Skin of body (tissue), 2 donors: ENCODE results near the gene RFTN1. TPM values are rescaled to one million over a fixed set of nuclear protein-coding genes. Genes with fewer than 3 reads are reported as not detected.
"Not testable (repeated sequence)": the region's sequence is repeated elsewhere in the genome, so short reads cannot be mapped to it uniquely, and the experiment has no call there.

Experiments
- DNase-seq: peaks from one replicate; lab custom pipeline; 2025; lab: John Stamatoyannopoulos, UW
- total RNA-seq: library from RNA; depleted of rRNA; stranded (reverse); fragments of >200 nt; gene quantifications from one replicate; pipeline ENCODE4 v1.2.3, GENCODE V29; 2014

RFTN1 gene
- total RNA-seq, 1 donor from 2014 or later: 25.3 TPM

DNA sequence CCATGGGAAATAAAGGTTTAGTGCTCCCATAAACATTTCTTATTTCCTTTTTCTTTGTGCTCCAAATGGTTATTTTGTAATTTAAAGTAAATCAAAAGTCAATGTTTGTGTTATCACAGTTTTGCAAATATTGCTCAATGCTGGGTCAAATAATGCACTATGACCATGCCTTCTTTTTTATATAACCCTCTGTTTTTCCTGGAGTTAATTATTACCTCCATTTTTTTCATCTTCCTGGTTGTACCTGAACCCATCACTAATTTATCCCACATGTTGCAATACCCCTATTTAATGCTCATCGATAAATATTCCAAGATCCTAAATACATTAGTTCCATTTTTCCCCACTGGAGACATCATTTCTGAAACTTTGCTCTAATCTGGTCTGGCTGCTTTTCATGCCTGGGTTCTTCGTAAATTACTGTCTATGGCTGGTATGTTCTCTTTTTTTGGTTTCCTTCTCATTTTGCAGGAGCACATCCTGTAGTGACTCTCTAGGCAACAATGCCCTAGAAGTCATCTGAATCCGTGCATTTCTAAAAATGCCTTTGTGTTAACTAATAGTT is 182.1 kb downstream of the RFTN1 start:
- DNase-seq: no peak

DNA sequence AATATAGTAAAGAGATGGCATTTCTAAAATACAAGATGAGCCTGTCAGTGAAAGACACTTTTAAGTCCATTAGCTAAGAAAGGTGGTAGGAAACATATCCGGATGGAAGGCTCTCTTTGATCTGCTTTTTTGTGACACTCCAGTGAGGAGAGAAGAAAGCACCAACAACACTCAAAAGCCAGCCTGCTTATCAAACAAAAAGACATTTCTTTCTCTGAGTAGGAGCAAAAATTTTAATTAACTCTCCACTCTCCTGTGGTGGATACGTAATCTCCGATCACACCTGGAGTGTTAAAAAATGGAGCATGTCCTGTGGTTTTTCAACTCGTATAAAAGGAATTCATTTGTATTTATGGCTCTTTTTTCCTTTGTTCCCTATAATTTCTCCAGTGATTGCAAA is 183.1 kb downstream of the RFTN1 start:
- DNase-seq: no peak

GRCh38 chr3:16329826-16330129 is 183.7 kb downstream of the RFTN1 start:
- no peak for DNase-seq

GRCh38 chr3:16329036-16329825 is 184.3 kb downstream of the RFTN1 start:
- no peak for DNase-seq

DNA sequence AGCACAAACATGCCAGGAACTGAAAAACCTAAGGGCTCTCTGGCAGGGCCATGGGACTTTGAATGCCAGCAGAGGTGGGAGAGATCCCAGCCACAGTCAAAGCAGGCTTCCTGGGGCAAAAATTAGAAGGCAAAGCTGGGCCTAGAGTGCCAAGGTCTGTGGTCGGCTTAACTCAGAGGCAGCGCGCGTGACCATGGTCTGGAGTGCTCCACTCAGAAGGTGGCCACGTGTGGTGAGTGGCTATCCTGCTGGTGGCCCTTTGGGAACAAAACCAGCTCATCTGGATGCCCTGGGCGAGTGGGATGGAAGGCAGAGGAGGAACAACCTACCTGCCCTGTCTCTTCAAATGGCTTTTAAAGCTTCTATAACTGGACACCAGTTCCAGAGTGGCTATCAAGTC is 185.4 kb downstream of the RFTN1 start:
- no peak for DNase-seq

GRCh38 chr3:16326724-16327349 is 186.7 kb downstream of the RFTN1 start:
- DNase-seq: no peak

DNA sequence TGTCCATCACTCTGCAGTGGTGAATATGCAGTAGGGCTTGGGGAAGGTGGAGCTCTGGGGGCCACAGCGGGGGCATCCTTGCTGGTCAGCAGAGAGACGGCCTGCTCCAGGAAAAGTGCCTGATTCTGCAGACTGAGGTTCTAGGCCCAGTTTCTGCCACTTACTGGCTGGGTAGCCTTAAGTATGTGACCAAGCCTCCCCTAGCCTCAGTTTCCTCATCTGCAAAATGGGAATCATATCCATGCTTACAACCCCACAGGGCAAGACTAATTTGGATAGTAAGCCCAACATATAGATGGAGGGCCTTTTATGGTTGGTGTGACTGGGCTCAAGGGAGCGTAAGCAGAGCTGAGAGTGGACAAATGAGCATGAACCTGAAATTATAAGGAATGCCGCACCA is 187.6 kb downstream of the RFTN1 start:
- DNase-seq: no peak

- no peak for DNase-seq
Observed at GRCh38 chr3:16323737-16324136, 189.8 kb downstream of the RFTN1 start.

DNA sequence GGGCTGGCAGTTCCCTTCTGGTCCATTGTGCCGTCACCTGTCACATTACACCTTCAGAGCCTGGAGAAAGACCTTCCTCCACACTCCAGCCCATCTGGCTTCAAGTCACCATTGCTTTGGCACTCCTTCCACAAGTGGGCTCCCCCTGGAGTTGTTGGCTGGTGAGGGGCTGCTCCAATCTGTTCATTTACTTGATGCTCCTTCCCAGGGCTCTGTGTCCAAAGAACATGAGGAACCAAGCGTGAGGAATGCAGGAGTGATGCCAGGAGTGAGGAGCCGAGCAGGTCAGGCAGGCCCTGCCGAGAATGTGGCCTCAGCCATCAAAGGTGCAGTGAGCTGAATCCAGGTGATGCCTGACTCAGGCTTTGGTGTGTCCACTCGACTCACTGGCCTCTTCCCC is 191.3 kb downstream of the RFTN1 start:
- DNase-seq: no peak

GRCh38 chr3:16320711-16321110 is 192.8 kb downstream of the RFTN1 start:
- DNase-seq: no peak

DNA sequence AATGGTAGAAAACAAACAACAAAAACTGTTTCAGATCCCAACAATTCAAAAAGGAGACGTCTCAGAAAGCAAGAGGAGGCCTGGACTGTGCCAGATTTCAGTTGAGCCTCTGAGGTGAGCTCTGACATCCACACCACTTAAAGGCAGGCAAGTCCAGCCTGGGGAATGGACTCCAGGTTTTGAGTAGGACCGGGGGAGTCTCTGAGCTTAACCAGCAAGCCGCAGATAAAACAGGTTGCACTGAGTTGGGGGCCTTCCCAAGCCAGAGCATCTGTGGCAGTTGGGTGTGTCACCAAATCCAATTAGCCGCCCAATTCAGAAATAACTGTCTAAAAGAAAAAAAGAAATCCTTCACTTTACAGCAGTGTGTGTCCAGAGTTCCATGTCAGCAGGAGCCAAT is 193.8 kb downstream of the RFTN1 start:
- no peak for DNase-seq

GRCh38 chr3:16319307-16319706 is 194.2 kb downstream of the RFTN1 start:
- no peak for DNase-seq

GRCh38 chr3:16318176-16318575 is 195.3 kb downstream of the RFTN1 start:
- no peak for DNase-seq

DNA sequence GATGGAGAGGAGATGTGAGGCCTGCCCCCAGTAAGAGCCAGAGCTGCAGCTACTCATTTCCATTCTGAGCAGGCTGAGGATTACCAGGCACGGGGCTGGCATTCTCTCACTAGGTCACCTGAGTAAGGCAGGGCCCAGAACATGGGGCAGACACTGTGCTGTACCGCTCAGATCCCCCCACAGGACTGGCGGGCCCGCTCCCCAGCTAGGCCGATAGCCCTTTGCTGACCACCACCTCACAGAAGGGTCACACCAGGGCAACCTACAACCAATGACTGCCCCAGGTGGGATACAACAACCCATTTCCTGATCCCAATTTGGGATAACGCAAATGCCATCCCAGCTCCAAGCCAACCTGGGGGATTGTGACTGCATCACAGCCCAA is 195.9 kb downstream of the RFTN1 start:
- no peak for DNase-seq

- no peak for DNase-seq
Observed at GRCh38 chr3:16316847-16317560, 196.5 kb downstream of the RFTN1 start.

GRCh38 chr3:16316396-16316795 is 197.1 kb downstream of the RFTN1 start:
- DNase-seq: no peak

DNA sequence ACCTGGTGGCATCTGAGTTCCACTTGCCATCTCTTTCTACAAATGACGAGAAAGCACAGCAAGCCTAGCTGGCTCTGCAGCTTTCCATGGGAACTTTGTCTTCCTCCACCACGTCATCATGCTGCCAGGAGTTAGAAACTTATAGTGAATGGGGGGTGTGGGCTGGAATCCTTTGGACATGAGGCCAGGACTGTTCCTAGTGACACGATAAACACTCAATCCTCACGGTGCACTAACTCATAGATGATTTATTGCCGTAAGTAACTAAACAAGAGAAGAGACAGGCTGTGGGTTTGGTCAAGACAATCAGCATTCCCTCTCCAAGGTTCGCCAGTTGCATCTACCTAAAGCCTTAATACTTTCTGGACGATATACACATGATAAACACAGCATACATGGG is 197.9 kb downstream of the RFTN1 start:
- no peak for DNase-seq

- DNase-seq: no peak
Observed at GRCh38 chr3:16313886-16314645, 199.4 kb downstream of the RFTN1 start.

DNA sequence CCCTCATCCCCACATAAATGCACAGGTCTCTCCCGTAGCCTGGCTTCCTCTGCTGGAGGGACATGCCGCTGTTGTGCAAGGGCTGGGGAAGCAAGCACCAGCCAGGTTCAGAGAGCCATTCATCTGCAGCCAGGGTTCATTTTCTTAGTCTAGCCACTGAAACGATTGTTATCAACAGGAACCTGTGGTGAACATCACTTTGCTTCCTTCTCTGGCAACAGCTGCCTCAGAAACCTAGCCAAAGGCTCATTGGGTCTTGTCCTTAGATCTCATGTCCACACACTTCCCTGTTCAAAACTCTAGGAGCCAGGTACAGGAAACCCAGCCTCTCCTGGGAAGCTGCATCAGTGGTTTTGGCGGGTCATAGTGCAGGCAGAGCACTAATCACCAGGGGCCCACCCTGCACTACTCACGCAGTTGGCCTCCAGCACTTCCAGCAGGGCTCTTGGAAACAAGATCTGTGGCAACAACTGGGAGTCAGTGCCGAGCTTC is 201.5 kb downstream of the RFTN1 start:
- DNase-seq: no peak

DNA sequence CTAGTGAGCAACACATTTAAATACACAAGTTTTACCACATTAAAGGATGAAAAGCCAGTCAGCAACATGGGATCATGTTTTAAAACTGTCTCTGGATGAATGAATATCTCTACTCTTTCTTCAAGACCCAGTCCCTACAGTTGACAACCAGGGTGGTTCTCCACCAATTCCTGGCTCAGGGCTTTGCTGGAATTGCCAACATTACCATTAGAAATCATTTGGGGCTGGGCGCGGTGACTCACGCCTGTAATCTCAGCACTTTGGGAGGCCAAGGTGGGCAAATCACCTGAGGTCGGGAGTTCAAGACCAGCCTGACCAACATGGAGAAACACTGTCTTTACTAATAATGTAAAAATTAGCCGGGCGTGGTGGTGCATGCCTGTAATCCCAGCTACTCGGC is 203.0 kb downstream of the RFTN1 start:
- not testable (repeated sequence) for DNase-seq

DNA sequence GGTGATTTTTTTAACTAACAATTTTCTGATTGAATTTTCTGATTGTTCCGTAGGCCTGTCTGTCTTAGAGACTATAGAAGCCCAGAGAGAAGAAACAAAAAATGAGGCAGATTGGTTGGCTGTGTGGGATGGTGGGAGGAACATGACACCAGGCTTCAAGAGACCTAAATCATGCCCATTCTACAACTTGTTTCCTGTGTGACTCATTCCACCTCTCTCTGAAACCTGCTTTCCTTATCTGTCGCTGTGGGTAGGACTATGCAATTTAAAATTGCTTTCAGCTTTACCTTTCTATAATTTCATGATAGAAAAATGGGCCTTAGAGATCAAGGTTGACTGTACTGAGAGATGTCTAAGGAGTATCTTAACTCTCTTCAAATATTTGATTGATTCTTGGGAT is 203.9 kb downstream of the RFTN1 start:
- no peak for DNase-seq

DNA sequence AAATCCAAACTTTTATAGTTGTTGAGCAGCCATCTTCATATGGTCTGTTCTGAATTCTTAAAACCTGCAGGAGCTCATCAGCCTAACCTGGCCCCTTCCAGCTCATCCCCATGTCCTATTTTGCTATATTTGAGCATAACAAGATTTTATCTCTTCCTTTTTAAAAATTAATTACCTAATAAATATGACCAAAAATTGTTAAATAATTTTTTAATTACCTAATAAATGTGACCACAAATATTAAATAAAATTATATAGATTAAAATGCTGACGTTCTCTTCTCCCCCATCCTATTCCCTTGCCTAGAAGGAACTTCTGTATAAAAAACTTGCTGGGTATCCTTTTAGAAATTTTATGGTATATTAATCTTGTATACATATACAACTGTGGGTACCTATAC is 204.8 kb downstream of the RFTN1 start:
- DNase-seq: no peak
